ENCODE results near the gene CRYL1. TPM values are rescaled to one million over a fixed set of nuclear protein-coding genes. Genes with fewer than 3 reads are reported as not detected.

CRYL1 gene
- total RNA-seq, 1 experiment from 2014 or later, result 3.7 TPM

DNA sequence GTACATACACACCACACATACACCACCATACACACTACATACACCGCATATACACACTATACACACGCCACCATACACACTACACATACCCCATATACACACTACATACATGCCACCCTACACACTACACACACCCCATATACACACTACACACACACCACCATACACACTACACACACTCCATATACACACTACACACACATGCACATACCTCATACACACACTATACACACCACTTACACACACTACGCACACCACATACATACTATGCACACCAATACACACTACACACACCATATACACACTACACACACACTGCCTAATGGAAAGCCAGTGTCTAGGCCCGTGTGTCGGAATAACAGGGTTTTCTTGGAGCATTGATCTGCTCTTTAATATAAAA is 27.5 kb downstream of the CRYL1 start:
- H3K4me1 ChIP-seq (ENCODE audit: insufficient read depth, low read length), result no peaks in the 10 kb centered on the region
- no peak overlapping the region for H3K9ac ChIP-seq (ENCODE audit: extremely low read depth, insufficient read length, low read length)
- no peaks in the 10 kb centered on the region for H4K20me1 ChIP-seq (ENCODE audit: control insufficient read depth, insufficient read depth, insufficient read length)
- no peaks in the 10 kb centered on the region for H3K9me3 ChIP-seq (ENCODE audit: control insufficient read depth, low read depth, low read length)
- no peak overlapping the region for H2BK12ac ChIP-seq (ENCODE audit: insufficient read length, low read depth, low read length)
- no peak overlapping the region for H3K4ac ChIP-seq (ENCODE audit: low read depth, low read length)
- 67% methylated on average over 3 of the region's 5 CpGs for WGBS (ENCODE audit: extremely low coverage, insufficient read length, low lambda C conversion rate)
- no peak overlapping the region for H2BK120ac ChIP-seq (ENCODE audit: low read depth, low read length, poor library complexity, severe bottlenecking)
- H3K79me1 ChIP-seq (ENCODE audit: insufficient read depth, low read depth, low read length, poor library complexity, severe bottlenecking), result no peaks in the 10 kb centered on the region
- no peak overlapping the region for H2BK20ac ChIP-seq (ENCODE audit: low read depth, low read length, poor library complexity, severe bottlenecking)
- H3K56ac ChIP-seq (ENCODE audit: insufficient read length, low read depth, low read length), result no peak overlapping the region
- Mint-ChIP-seq H3K4me1 (peaks cover 1 to 3% of the 10 kb centered on the region in 2 experiments; a peak in 3 of 4 replicates), H3K4me3 (no peak overlapping the region), H3K36me3 (ENCODE audit: insufficient read depth in 1 of 3, low read depth in 3 of 3) (peaks cover 4 to 13% (median 8%) of the 10 kb centered on the region in 3 experiments; a peak in 6 of 7 replicates), H3K27me3 (ENCODE audit: low read depth) (no peaks in the 10 kb centered on the region; the same call in 1 of the 2 replicates), H3K9me3 (peaks cover 8 to 22% of the 10 kb centered on the region in 2 experiments; a peak in 4 of 5 replicates), H3K27ac (no peak overlapping the region)
- no peak for DNase-seq
- H2AFZ ChIP-seq (ENCODE audit: low read length), result no peak overlapping the region
- H3K79me2 ChIP-seq (ENCODE audit: insufficient read depth, low read length), result no peaks in the 10 kb centered on the region
- no peak overlapping the region for H3K4me2 ChIP-seq (ENCODE audit: insufficient read depth, insufficient read length, low read length)
- no peak overlapping the region for H3T11ph ChIP-seq (ENCODE audit: low read length)
- H3K23ac ChIP-seq (ENCODE audit: insufficient read length, low read depth, low read length), result no peak overlapping the region
- no peak overlapping the region for H4K8ac ChIP-seq (replicated peaks; ENCODE audit: insufficient read length, low read depth, low read length)
- H3K27me3 ChIP-seq (ENCODE audit: insufficient read depth, low read length), result no peaks in the 10 kb centered on the region
- H4K91ac ChIP-seq (ENCODE audit: insufficient read length, low read depth, low read length), result no peak overlapping the region
- H3K18ac ChIP-seq (ENCODE audit: insufficient read length, low read depth, low read length), result no peak overlapping the region
- H2BK5ac ChIP-seq (ENCODE audit: insufficient read length, low read length), result no peak overlapping the region
- no peaks in the 10 kb centered on the region for H3K23me2 ChIP-seq (ENCODE audit: insufficient read length, low read depth, low read length, poor library complexity, severe bottlenecking)
- H2AK5ac ChIP-seq (ENCODE audit: insufficient read length, low read length), result no peak overlapping the region
- no peak for TF ChIP-seq CTCF (conservative IDR thresholded peaks at IDR 0.05)
- no peak overlapping the region for H2BK15ac ChIP-seq (ENCODE audit: low read depth, low read length)
- no peak overlapping the region for H3K27ac ChIP-seq (ENCODE audit: insufficient read length, low read depth, low read length)
- no peak overlapping the region for H4K5ac ChIP-seq (ENCODE audit: insufficient read length, low read depth, low read length)
- H3K14ac ChIP-seq (ENCODE audit: insufficient read depth, low read length), result no peak overlapping the region
